HUES64 (cell line): ENCODE measurements around the gene ANKRD44.

Experiments used
- H3K27ac ChIP-seq: 2 replicates; pipeline ENCODE4 v1.7.0; 2013; ENCODE audit warnings: low read depth, low read length, inconsistent platforms
- H3K27me3 ChIP-seq: 2 replicates; pipeline ENCODE4 v1.6.1; 2013; ENCODE audit warnings: mild to moderate bottlenecking, low read length; ENCODE audit not compliant: insufficient read depth
- H3K36me3 ChIP-seq: 2 replicates; pipeline ENCODE4 v1.6.1; 2013; ENCODE audit warnings: mild to moderate bottlenecking, low read length; ENCODE audit not compliant: insufficient read depth
- H3K4me1 ChIP-seq: 2 replicates; pipeline ENCODE4 v1.6.1; 2013; ENCODE audit warnings: mild to moderate bottlenecking, low read length, moderate library complexity; ENCODE audit not compliant: insufficient read depth
- H3K4me3 ChIP-seq: 2 replicates; pipeline ENCODE4 v1.5.1; 2013; ENCODE audit warnings: mild to moderate bottlenecking, low read length, moderate library complexity
- H3K9ac ChIP-seq: 2 replicates; pipeline ENCODE4 v1.6.1; 2013; ENCODE audit warnings: mild to moderate bottlenecking, low read depth, low read length
- H3K9me3 ChIP-seq: 2 replicates; pipeline ENCODE4 v1.6.1; 2013; ENCODE audit warnings: low read depth, low read length; ENCODE audit not compliant: insufficient read depth
- WGBS: fragments of 150-250, 120-280 bp; methylation state at CpG from one replicate; pipeline ENCODE4 v1.1.7; 2013; ENCODE audit warnings: missing lambda C conversion rate; 5-methylcytosine and 5-hydroxymethylcytosine counted together

ANKRD44 gene

GRCh38 chr2:197137231-197137630 lies 173.3 kb downstream of the ANKRD44 start:
- Histone ChIP-seq H3K4me3 (no peak overlapping the region), H3K9ac (no peak overlapping the region), H3K27ac (no peak overlapping the region), H3K36me3 (no peaks in the 10 kb centered on the region), H3K4me1 (no peaks in the 10 kb centered on the region), H3K9me3 (no peaks in the 10 kb centered on the region), H3K27me3 (no peaks in the 10 kb centered on the region)
- WGBS, result 70% methylated on average over 4 of the region's 4 CpGs

GRCh38 chr2:197136452-197136851 lies 174.1 kb downstream of the ANKRD44 start:
- Histone ChIP-seq H3K27ac (no peak overlapping the region), H3K4me1 (no peaks in the 10 kb centered on the region), H3K9me3 (no peaks in the 10 kb centered on the region), H3K36me3 (no peaks in the 10 kb centered on the region), H3K4me3 (no peak overlapping the region), H3K27me3 (no peaks in the 10 kb centered on the region), H3K9ac (no peak overlapping the region)
- 64% methylated on average over 4 of the region's 5 CpGs for WGBS

- H3K27me3 ChIP-seq, result no peaks in the 10 kb centered on the region
- H3K4me1 ChIP-seq, result no peaks in the 10 kb centered on the region
- no peaks in the 10 kb centered on the region for H3K36me3 ChIP-seq
- no peak overlapping the region for H3K27ac ChIP-seq
- WGBS, result 71% methylated on average over 1 of the region's 1 CpG
- H3K9ac ChIP-seq, result no peak overlapping the region
- no peaks in the 10 kb centered on the region for H3K9me3 ChIP-seq
- no peak overlapping the region for H3K4me3 ChIP-seq
Measured at GRCh38 chr2:197135806-197136205, 174.8 kb downstream of the ANKRD44 start.

GRCh38 chr2:197134206-197134605 lies 176.4 kb downstream of the ANKRD44 start:
- WGBS, result 96% methylated on average over 2 of the region's 2 CpGs
- no peaks in the 10 kb centered on the region for H3K9me3 ChIP-seq
- H3K4me3 ChIP-seq, result no peak overlapping the region
- no peaks in the 10 kb centered on the region for H3K4me1 ChIP-seq
- no peaks in the 10 kb centered on the region for H3K36me3 ChIP-seq
- no peak overlapping the region for H3K9ac ChIP-seq
- H3K27me3 ChIP-seq, result no peaks in the 10 kb centered on the region
- H3K27ac ChIP-seq, result no peak overlapping the region

GRCh38 chr2:197131558-197131855 lies 179.1 kb downstream of the ANKRD44 start:
- no peaks in the 10 kb centered on the region for H3K9me3 ChIP-seq
- H3K36me3 ChIP-seq, result no peaks in the 10 kb centered on the region
- no peaks in the 10 kb centered on the region for H3K4me1 ChIP-seq
- WGBS, result 98% methylated on average over 4 of the region's 4 CpGs
- H3K27me3 ChIP-seq, result no peaks in the 10 kb centered on the region
- H3K9ac ChIP-seq, result no peak overlapping the region
- no peak overlapping the region for H3K4me3 ChIP-seq
- H3K27ac ChIP-seq, result no peak overlapping the region

- no peaks in the 10 kb centered on the region for H3K9me3 ChIP-seq
- no peaks in the 10 kb centered on the region for H3K4me1 ChIP-seq
- H3K36me3 ChIP-seq, result no peaks in the 10 kb centered on the region
- H3K27me3 ChIP-seq, result no peaks in the 10 kb centered on the region
- no peak overlapping the region for H3K27ac ChIP-seq
- H3K9ac ChIP-seq, result no peak overlapping the region
- no peak overlapping the region for H3K4me3 ChIP-seq
- WGBS, result 97% methylated on average over 6 of the region's 6 CpGs
Measured at GRCh38 chr2:197130318-197130717, 180.3 kb downstream of the ANKRD44 start.

GRCh38 chr2:197128897-197129296 lies 181.7 kb downstream of the ANKRD44 start:
- Histone ChIP-seq H3K27me3 (no peaks in the 10 kb centered on the region), H3K4me1 (no peaks in the 10 kb centered on the region), H3K9me3 (no peaks in the 10 kb centered on the region), H3K9ac (no peak overlapping the region), H3K27ac (no peak overlapping the region), H3K4me3 (no peak overlapping the region), H3K36me3 (no peaks in the 10 kb centered on the region)
- 87% methylated on average over 5 of the region's 5 CpGs for WGBS

GRCh38 chr2:197128126-197128525 lies 182.5 kb downstream of the ANKRD44 start:
- no peaks in the 10 kb centered on the region for H3K36me3 ChIP-seq
- no peak overlapping the region for H3K9ac ChIP-seq
- H3K4me3 ChIP-seq, result no peak overlapping the region
- H3K4me1 ChIP-seq, result no peaks in the 10 kb centered on the region
- WGBS, result 97% methylated on average over 1 of the region's 1 CpG
- no peaks in the 10 kb centered on the region for H3K9me3 ChIP-seq
- no peak overlapping the region for H3K27ac ChIP-seq
- H3K27me3 ChIP-seq, result no peaks in the 10 kb centered on the region

- H3K4me3 ChIP-seq, result no peak overlapping the region
- no peak overlapping the region for H3K27ac ChIP-seq
- H3K4me1 ChIP-seq, result no peaks in the 10 kb centered on the region
- WGBS, result 91% methylated on average over 7 of the region's 7 CpGs
- H3K9ac ChIP-seq, result no peak overlapping the region
- H3K9me3 ChIP-seq, result no peaks in the 10 kb centered on the region
- H3K36me3 ChIP-seq, result no peaks in the 10 kb centered on the region
- H3K27me3 ChIP-seq, result no peaks in the 10 kb centered on the region
Measured at GRCh38 chr2:197126630-197127352, 183.8 kb downstream of the ANKRD44 start.

GRCh38 chr2:197124639-197125390 lies 185.8 kb downstream of the ANKRD44 start:
- Histone ChIP-seq H3K27me3 (no peaks in the 10 kb centered on the region), H3K9me3 (no peaks in the 10 kb centered on the region), H3K9ac (no peak overlapping the region), H3K4me3 (no peak overlapping the region), H3K27ac (no peak overlapping the region), H3K4me1 (no peaks in the 10 kb centered on the region), H3K36me3 (no peaks in the 10 kb centered on the region)
- 77% methylated on average over 7 of the region's 7 CpGs for WGBS

GRCh38 chr2:197122821-197123220 lies 187.8 kb downstream of the ANKRD44 start:
- no peaks in the 10 kb centered on the region for H3K4me1 ChIP-seq
- no peaks in the 10 kb centered on the region for H3K9me3 ChIP-seq
- H3K36me3 ChIP-seq, result no peaks in the 10 kb centered on the region
- H3K9ac ChIP-seq, result no peak overlapping the region
- H3K27me3 ChIP-seq, result no peaks in the 10 kb centered on the region
- H3K27ac ChIP-seq, result no peak overlapping the region
- no CpG with 5 or more reads among the region's 1 CpG for WGBS
- no peak overlapping the region for H3K4me3 ChIP-seq
